ENCODE data around the gene GMCL2. TPM values are rescaled to one million over a fixed set of nuclear protein-coding genes. Genes with fewer than 3 reads are reported as not detected.
"Not testable (repeated sequence)": the region's sequence is repeated elsewhere in the genome, so short reads cannot be mapped to it uniquely, and the experiment has no call there.

Gene GMCL2
- total and polyA plus RNA-seq, 5 experiments from 2014 or later = 0.14 TPM; not detected in 4

DNA sequence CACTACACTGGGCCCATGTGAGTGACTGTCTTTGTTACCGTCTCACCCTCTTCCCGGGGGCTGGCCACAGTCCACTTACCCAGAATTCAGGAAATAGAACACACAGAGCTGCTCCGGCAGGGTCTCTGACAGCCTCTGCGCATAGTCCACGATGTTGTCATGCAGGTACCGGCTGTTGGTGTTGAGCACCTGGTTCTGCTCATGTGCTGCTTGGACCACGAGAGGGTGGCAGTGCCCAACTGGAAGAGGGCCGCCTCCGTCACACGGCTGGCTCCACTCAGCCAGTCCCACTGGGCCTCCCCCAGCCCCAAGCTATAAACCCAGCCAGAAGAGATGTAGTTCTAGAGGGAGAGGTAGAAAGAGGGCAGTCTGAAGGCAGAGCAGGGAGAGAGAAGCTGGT is 42.7 kb upstream of the GMCL2 start:
- Mint-ChIP-seq H3K27me3 (no peaks in the 10 kb centered on the region), H3K4me1 (peaks cover 39 to 79% (median 73%) of the 10 kb centered on the region in 4 donors), H3K27ac (peak overlapping the region in 8 of 10 donors; percentile 31 to 88 (median 74)), H3K4me3 (peak overlapping the region; percentile 39 to 90 (median 78)), H3K9me3 (no peaks in the 10 kb centered on the region), H3K36me3 (peaks cover 3 to 56% (median 28%) of the 10 kb centered on the region in 3 donors)
- no peak for DNase-seq
- POLR2A ChIA-PET = interaction anchor here (0.8 to 0.9 kb wide), 3 partner anchors 20 to 26 kb away, joined by 3 to 5 read pairs (median 5); partner anchors contain the start of gene HNRNPAB
- no peak for ATAC-seq

DNA sequence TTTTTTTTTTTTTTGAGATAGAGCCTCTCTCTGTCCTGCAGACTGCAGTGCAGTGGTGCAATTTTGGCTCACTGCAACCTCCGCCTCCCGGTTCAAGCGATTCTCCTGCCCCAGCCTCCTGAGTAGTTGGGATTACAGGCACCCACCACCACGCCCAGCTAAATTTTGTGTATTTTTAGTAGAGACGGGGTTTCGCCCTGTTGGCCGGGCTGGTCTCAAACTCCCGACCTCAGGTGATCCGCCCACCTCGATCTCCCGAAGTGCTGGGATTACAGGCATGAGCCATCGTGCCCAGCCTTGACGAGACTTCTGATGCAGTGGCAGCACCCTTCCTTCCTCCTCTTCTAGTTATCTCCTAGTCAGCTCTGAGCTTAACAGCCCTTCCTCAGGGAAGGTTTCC is 41.9 kb upstream of the GMCL2 start:
- H3K27ac Mint-ChIP-seq = peak overlapping the region in 7 of 10 donors; percentile 4 to 84 (median 19)
- POLR2A ChIA-PET, DNase-seq, ATAC-seq, H3K9me3 Mint-ChIP-seq, H3K27me3 Mint-ChIP-seq: not testable (repeated sequence)
- H3K4me1 Mint-ChIP-seq = peaks cover 39 to 78% (median 67%) of the 10 kb centered on the region in 4 donors
- H3K4me3 Mint-ChIP-seq = peak overlapping the region in 5 of 10 donors; percentile 15 to 82 (median 76)
- peaks cover 3 to 56% (median 28%) of the 10 kb centered on the region in 3 donors for H3K36me3 Mint-ChIP-seq

DNA sequence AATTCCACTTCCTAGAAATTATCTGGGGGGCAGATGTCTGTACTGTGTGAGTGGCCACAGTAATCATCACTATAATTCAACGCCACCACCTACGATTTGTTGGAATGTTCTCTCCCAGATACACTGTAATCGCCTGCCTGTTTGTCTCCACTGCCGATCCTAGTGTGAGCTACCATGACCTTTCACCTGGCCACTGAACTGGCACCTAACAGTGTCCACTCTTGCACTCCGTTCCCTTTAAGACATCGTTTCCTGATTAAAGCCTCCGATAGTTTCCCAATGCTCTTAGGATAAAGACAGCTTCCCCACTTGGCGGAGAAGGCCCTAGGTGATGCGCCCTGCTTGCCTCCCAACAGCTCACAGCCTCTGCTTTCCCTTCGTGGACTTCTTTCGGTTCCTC is 41.4 kb upstream of the GMCL2 start:
- no peaks in the 10 kb centered on the region for H3K27me3 Mint-ChIP-seq
- H3K4me3 Mint-ChIP-seq = no peak overlapping the region
- H3K27ac Mint-ChIP-seq = peak overlapping the region in 1 of 10 donors; percentile 52
- H3K36me3 Mint-ChIP-seq = peaks cover 3 to 59% (median 28%) of the 10 kb centered on the region in 3 donors
- no peak for DNase-seq
- no peak for ATAC-seq
- peaks cover 41 to 82% (median 67%) of the 10 kb centered on the region in 4 donors for H3K4me1 Mint-ChIP-seq
- POLR2A ChIA-PET = interaction anchor here (0.8 kb wide), 1 partner anchor 24 kb away, joined by 4 read pairs; the partner anchor contains the start of gene HNRNPAB
- no peaks in the 10 kb centered on the region for H3K9me3 Mint-ChIP-seq

DNA sequence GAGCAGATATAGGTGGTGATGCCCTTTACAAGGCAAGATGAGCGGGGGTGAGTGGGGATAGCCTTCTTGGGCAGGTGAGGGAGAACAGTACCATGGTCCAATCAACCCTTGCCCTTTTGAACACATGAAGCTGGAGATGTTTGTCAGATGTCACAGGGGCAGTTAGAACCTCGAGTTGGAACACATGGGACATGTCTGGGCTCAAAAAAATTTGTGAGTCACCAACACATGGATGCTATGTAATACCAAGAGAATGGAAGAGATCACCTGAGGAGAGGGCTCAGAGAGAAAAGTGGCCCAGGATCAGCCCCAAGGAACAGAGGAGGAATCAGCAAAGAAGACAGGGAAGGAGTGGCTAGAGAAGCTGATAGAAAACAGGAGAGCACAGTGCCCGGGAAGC is 40.8 kb upstream of the GMCL2 start:
- Mint-ChIP-seq H3K4me3 (peak overlapping the region in 2 of 10 donors; percentile 3 to 39), H3K9me3 (no peaks in the 10 kb centered on the region), H3K27me3 (no peaks in the 10 kb centered on the region), H3K4me1 (peaks cover 45 to 82% (median 67%) of the 10 kb centered on the region in 4 donors), H3K27ac (peak overlapping the region in 7 of 10 donors; percentile 22 to 73 (median 63)), H3K36me3 (peaks cover 3 to 64% (median 28%) of the 10 kb centered on the region in 3 donors)
- POLR2A ChIA-PET = interaction anchor here (0.8 kb wide), 1 partner anchor 24 kb away, joined by 4 read pairs; the partner anchor contains the start of gene HNRNPAB
- DNase-seq (no peak), ATAC-seq (no peak)

DNA sequence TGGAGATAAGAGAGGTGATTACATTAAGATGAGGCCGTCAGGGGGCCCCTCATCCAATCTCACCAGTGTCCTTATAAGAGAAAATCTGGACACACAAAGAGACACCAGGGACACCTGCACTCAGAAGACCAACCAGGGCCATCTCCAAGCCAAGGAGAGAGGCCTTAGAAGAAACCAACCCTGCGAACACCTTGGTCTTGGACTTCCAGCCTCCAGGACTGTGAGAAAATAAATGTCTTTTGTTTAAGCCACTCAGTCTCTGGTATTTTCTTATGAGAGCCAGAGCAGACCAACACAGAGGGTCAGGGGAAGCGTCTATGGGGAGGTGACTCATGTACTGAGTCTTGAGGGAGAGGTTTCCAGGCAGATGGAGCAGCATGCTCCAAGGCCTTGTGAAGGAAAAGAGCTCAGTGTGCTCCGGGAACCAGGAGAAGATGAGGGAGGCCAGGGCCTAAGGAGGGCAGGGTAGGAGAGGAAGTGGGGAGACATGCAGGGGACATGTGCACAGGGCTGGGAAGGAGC is 40.0 kb upstream of the GMCL2 start:
- H3K27me3 Mint-ChIP-seq = no peaks in the 10 kb centered on the region
- H3K9me3 Mint-ChIP-seq = no peaks in the 10 kb centered on the region
- H3K27ac Mint-ChIP-seq = peak overlapping the region in 8 of 10 donors; percentile 41 to 87 (median 72)
- H3K36me3 Mint-ChIP-seq = peaks cover 3 to 64% (median 28%) of the 10 kb centered on the region in 3 donors
- peak overlapping the region in 4 of 10 donors; percentile 5 to 49 (median 28) for H3K4me3 Mint-ChIP-seq
- POLR2A ChIA-PET = interaction anchor here (1.7 kb wide), 1 partner anchor 17 kb away, joined by 4 read pairs; no protein-coding TSS in a partner anchor
- ATAC-seq = no peak
- no peak for DNase-seq
- H3K4me1 Mint-ChIP-seq = peaks cover 45 to 80% (median 66%) of the 10 kb centered on the region in 4 donors

DNA sequence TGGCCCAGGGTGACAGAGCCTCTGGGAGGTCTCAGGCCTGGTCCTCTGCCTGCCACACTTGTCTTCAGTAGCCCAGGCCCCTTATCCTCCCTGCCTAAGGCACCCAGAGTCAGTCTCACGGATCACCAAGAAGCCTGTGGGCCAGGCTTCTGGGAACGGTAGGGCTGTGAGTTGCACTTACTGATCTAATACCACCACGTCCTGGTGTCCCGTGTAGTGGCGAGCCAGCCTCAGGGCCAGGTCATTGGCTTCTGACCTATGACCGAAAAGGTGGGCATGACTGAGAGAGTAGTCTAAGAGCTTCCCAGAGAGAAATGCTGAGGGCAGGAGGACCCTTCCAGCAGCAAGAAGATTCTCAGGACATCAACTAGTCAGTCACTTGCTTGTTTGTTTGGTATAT is 38.0 kb upstream of the GMCL2 start:
- ATAC-seq (no peak), DNase-seq (no peak)
- H3K27ac Mint-ChIP-seq = peak overlapping the region in 4 of 10 donors; percentile 33 to 74 (median 54)
- peaks cover 47 to 78% (median 66%) of the 10 kb centered on the region in 4 donors for H3K4me1 Mint-ChIP-seq
- H3K4me3 Mint-ChIP-seq = no peak overlapping the region
- no peaks in the 10 kb centered on the region for H3K27me3 Mint-ChIP-seq
- peaks cover 3 to 71% (median 26%) of the 10 kb centered on the region in 3 donors for H3K36me3 Mint-ChIP-seq
- no peaks in the 10 kb centered on the region for H3K9me3 Mint-ChIP-seq
- POLR2A ChIA-PET = interaction anchor here (0.7 kb wide), 1 partner anchor 9 kb away, joined by 3 read pairs; no protein-coding TSS in a partner anchor

DNA sequence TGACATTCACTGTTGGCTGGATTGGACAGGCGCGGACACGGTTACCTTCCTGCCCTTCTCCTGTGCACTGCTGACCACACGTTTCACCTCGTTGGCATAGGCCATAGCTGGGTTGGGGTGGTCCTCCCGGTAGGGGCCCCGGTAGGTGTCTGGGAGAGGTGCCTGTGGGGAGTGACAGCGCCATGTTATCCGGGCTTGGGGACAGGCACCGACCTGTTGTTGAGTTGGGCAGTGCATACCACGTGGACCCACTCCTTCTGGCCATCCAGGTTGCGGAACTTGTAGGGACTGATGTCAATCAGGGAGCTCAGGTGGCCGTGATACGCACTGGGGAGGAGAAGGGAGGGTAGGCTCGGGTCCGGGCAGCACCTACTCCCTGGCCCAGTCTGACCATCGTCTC is 37.2 kb upstream of the GMCL2 start:
- H3K9me3 Mint-ChIP-seq = no peaks in the 10 kb centered on the region
- POLR2A ChIA-PET = interaction anchor here (0.7 to 1.6 kb wide), 2 partner anchors 8 to 20 kb away, joined by 3 to 5 read pairs; partner anchors contain the start of gene HNRNPAB
- peaks cover 2 to 71% (median 25%) of the 10 kb centered on the region in 3 donors for H3K36me3 Mint-ChIP-seq
- peak overlapping the region in 4 of 10 donors; percentile 13 to 74 (median 41) for H3K27ac Mint-ChIP-seq
- ATAC-seq = no peak
- DNase-seq = no peak
- H3K4me1 Mint-ChIP-seq = peaks cover 43 to 71% (median 60%) of the 10 kb centered on the region in 4 donors
- no peak overlapping the region for H3K4me3 Mint-ChIP-seq
- H3K27me3 Mint-ChIP-seq = no peaks in the 10 kb centered on the region

DNA sequence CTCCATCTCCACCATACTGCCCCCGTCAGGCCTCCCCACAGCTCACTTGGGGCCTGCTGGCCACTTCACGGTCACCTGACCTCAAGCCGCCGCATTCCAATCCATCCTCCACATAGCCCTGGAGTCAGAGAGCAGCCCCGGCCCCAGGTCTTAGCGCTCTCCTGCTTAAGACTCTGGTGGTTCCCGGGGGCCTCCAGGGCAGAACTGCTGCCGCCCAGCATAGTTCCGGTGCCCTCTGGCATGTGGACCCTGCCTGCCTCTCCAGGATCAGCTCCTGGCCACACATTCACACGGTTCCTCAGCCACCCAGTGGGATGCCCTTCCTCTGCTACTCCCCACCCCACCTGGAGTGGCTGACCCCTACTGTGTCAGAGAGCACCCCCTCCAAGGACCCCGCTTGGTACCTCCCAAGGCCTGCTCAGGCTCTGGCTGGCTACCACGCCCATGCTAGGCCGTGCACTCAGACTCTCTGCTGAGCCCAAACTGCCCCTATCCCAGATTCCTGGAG is 36.7 kb upstream of the GMCL2 start:
- POLR2A ChIA-PET = interaction anchor here (1.6 kb wide), 1 partner anchor 20 kb away, joined by 5 read pairs; the partner anchor contains the start of gene HNRNPAB
- H3K4me3 Mint-ChIP-seq = no peak overlapping the region
- H3K4me1 Mint-ChIP-seq = peaks cover 41 to 65% (median 56%) of the 10 kb centered on the region in 4 donors
- no peaks in the 10 kb centered on the region for H3K27me3 Mint-ChIP-seq
- no peaks in the 10 kb centered on the region for H3K9me3 Mint-ChIP-seq
- no peak for DNase-seq
- H3K36me3 Mint-ChIP-seq = peaks cover 0 to 71% (median 22%) of the 10 kb centered on the region in 3 donors
- peak overlapping the region in 6 of 10 donors; percentile 17 to 65 (median 50) for H3K27ac Mint-ChIP-seq
- ATAC-seq = no peak

DNA sequence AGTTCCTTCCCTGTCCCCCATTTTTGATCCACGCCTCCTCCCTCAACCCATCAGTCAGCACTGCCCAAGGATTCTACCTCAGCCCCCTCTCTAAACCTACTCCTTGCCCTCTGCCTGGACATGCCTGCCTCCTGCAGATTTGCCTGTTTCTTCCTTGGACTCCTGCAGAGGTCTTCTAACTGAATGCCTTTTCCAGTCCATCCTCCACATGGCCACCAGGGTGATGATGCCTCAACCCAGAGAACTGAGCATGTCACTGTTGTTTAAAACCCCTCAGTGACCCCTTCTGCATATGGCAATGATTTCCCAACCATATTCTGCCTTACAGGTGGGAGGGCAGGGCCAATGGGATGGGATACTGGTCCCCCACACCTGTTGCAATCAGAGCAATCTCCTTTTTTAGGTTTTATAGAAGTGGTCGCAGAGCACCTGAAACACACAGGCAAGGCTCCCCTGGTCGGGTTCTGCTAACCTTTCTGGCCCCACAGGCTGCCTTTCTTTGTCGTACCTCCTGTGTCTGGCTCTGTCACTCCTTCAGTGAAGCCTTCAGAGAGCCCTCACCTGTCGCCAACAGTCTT is 36.1 kb upstream of the GMCL2 start:
- Mint-ChIP-seq H3K36me3 (peaks cover 0 to 72% (median 21%) of the 10 kb centered on the region in 3 donors), H3K4me3 (no peak overlapping the region), H3K27me3 (no peaks in the 10 kb centered on the region), H3K27ac (peak overlapping the region in 9 of 10 donors; percentile 3 to 91 (median 51)), H3K4me1 (peaks cover 38 to 60% (median 51%) of the 10 kb centered on the region in 4 donors), H3K9me3 (no peaks in the 10 kb centered on the region)
- DNase-seq = no peak
- no peak for ATAC-seq
- POLR2A ChIA-PET = interaction anchor here (1.6 kb wide), 1 partner anchor 19 kb away, joined by 5 read pairs; the partner anchor contains the start of gene HNRNPAB

DNA sequence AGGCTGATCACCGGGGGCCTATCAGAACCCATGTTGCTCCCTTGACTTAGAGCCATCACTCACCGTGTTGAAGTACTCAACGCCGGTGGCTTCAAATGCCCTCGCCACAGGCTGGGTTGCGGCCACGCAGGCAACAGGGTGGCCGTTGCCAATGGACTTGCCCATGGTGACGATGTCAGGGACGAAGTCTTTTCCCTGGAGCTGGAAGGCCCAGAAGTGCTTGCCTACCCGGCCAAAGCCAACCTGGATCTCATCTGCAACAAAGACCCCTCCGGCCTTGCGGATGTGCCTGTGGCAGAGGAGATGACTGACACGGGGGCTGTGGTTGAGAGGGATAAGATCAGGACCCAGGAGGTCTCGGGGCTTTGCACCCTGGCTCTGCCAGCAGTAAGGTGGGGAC is 35.1 kb upstream of the GMCL2 start:
- H3K27me3 Mint-ChIP-seq = no peaks in the 10 kb centered on the region
- H3K4me1 Mint-ChIP-seq = peaks cover 30 to 50% (median 41%) of the 10 kb centered on the region in 4 donors
- no peaks in the 10 kb centered on the region for H3K9me3 Mint-ChIP-seq
- H3K4me3 Mint-ChIP-seq = no peak overlapping the region
- peaks cover 0 to 68% (median 16%) of the 10 kb centered on the region in 3 donors for H3K36me3 Mint-ChIP-seq
- POLR2A ChIA-PET = no interaction called here
- DNase-seq = no peak
- peak overlapping the region in 2 of 10 donors; percentile 22 to 96 for H3K27ac Mint-ChIP-seq
- ATAC-seq = no peak

DNA sequence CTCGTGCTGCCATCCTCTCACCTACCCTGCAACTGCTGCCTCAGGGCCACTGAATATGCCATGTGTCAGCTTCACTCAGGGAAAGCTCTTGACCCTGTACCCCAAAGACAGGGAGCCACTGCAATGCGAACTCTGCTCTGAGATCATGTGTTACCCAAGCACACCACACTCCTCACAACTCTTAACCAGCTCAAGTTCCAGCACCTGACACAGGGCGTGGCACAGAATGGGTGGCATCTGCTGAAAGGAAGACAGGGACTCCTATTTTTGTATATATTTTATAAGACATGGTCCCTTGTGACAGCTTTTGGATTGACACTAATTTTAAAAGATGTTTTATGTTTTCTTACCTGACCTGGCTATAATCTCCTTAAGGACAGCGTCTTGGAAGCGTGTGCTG is 34.7 kb upstream of the GMCL2 start:
- ATAC-seq = no peak

DNA sequence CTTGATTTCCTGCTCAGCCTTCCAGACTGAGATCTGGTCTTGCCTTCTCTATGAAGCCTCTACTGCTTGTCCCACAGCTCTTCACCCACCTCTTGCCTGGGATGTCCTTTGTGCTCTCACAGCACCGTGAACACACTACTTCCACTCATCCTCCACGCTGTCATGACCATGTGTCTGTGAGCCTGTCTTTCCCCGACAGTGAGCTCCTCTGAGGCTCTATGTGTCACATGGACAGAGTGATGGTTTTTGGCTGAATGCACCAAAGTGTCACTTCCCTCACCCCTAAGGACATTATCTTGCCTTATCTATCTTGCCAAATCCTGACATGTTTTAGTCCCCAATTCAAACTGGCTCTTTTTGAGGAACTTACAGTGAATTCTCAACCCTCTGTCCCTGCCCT is 34.1 kb upstream of the GMCL2 start:
- peaks cover 3 to 69% (median 10%) of the 10 kb centered on the region in 3 donors for H3K36me3 Mint-ChIP-seq

More for the DNA sequence above, 34.7 kb upstream of the GMCL2 start:
- no peak for DNase-seq
- no peaks in the 10 kb centered on the region for H3K27me3 Mint-ChIP-seq
- no peaks in the 10 kb centered on the region for H3K9me3 Mint-ChIP-seq
- H3K36me3 Mint-ChIP-seq = peaks cover 0 to 68% (median 12%) of the 10 kb centered on the region in 3 donors
- peak overlapping the region in 1 of 10 donors; percentile 16 for H3K4me3 Mint-ChIP-seq
- H3K27ac Mint-ChIP-seq = peak overlapping the region in 8 of 10 donors; percentile 28 to 96 (median 59)
- POLR2A ChIA-PET = no interaction called here
- peaks cover 28 to 45% (median 37%) of the 10 kb centered on the region in 4 donors for H3K4me1 Mint-ChIP-seq

More for the DNA sequence above, 34.1 kb upstream of the GMCL2 start:
- Mint-ChIP-seq H3K27me3 (no peaks in the 10 kb centered on the region), H3K4me1 (peaks cover 25 to 44% (median 37%) of the 10 kb centered on the region in 4 donors), H3K27ac (peak overlapping the region; percentile 20 to 96 (median 62)), H3K9me3 (no peaks in the 10 kb centered on the region), H3K4me3 (no peak overlapping the region)
- no peak for DNase-seq
- POLR2A ChIA-PET = no interaction called here
- peak; percentile 29 to 31 for ATAC-seq

Measured in naive thymus-derived CD8-positive, alpha-beta T cell (primary cell).